SH-SY5Y (cell line): ENCODE data around the gene MIX23.

Experiments used
- GATA2 ChIP-seq: IDR thresholded peaks from 2 replicates; pipeline ENCODE4 v1.6.1; 2011; ENCODE audit warnings: mild to moderate bottlenecking, low read depth, low read length
- GATA3 ChIP-seq: IDR thresholded peaks from 2 replicates; pipeline ENCODE4 v1.6.1; 2011; ENCODE audit warnings: low read depth, mild to moderate bottlenecking, low read length, moderate library complexity

- TF ChIP-seq GATA3 = no peak
- TF ChIP-seq GATA2 = no peak
Observed at GRCh38 chr3:122351612-122352011, 31.4 kb downstream of the MIX23 start.
